Stimulated activated naive CD8-positive, alpha-beta T cell treated with anti-CD3 and anti-CD28 coated beads, Interleukin-15, amount 100 ng/mL, for 72 hours (primary cell): ENCODE data around the gene LAMA3.

Experiments used
- ATAC-seq: fragments of 150-1000 bp; cut with Tn5 transposase; 2 replicates; pipeline ENCODE4 v1.10.0; 2021; ENCODE audit warnings: mild to moderate bottlenecking, moderate library complexity
- DNase-seq, 2 donors: peaks; one replicate each; pipeline ENCODE4 v3.0.0; 2021 to 2022
- H3K27ac Mint-ChIP-seq, 2 donors: one replicate each; pipeline ENCODE4 v1.8.0; 2022; ENCODE audit warnings: mild to moderate bottlenecking in 2 of 2, mixed read lengths in 2 of 2, moderate library complexity in 2 of 2
- H3K27me3 Mint-ChIP-seq: one replicate; pipeline ENCODE4 v1.8.0; 2022; ENCODE audit warnings: mixed read lengths
- H3K4me1 Mint-ChIP-seq: one replicate; pipeline ENCODE4 v1.8.0; 2022; ENCODE audit warnings: mild to moderate bottlenecking, mixed read lengths
- H3K4me3 Mint-ChIP-seq, 2 donors: one replicate each; pipeline ENCODE4 v1.8.0; 2022; ENCODE audit warnings: mild to moderate bottlenecking in 2 of 2, mixed read lengths in 2 of 2, moderate library complexity in 1 of 2
- H3K9me3 Mint-ChIP-seq, 2 donors: one replicate each; pipeline ENCODE4 v1.8.0; 2022; ENCODE audit warnings: mixed read lengths in 2 of 2

The LAMA3 gene

DNA sequence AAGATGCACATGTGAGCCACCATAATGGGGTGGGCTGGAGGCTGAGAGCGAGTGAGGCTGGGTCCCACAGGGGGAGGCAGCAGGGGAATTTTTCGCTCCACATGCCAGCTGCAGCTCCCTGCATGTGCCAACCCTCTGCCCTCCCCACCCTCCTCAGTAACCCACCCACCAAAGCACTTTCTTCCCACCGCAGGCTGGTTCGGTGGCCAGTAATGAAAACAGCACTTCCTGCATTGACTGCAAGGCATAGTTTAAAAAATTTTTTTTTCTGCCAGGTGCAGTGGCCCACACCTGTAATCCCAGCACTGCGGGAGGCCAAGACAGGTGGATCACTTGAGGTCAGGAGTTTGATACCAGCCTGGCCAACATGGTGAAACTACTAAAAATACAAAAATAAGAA, 177.8 kb downstream of the LAMA3 start:
- peaks cover 77% of the 10 kb centered on the region for H3K4me1 Mint-ChIP-seq
- ATAC-seq (no peak), DNase-seq (no peak)
- H3K9me3 Mint-ChIP-seq = peaks cover 0 to 5% of the 10 kb centered on the region in 2 donors
- H3K27me3 Mint-ChIP-seq = no peaks in the 10 kb centered on the region
- no peak overlapping the region for H3K4me3 Mint-ChIP-seq
- H3K27ac Mint-ChIP-seq = no peak overlapping the region

DNA sequence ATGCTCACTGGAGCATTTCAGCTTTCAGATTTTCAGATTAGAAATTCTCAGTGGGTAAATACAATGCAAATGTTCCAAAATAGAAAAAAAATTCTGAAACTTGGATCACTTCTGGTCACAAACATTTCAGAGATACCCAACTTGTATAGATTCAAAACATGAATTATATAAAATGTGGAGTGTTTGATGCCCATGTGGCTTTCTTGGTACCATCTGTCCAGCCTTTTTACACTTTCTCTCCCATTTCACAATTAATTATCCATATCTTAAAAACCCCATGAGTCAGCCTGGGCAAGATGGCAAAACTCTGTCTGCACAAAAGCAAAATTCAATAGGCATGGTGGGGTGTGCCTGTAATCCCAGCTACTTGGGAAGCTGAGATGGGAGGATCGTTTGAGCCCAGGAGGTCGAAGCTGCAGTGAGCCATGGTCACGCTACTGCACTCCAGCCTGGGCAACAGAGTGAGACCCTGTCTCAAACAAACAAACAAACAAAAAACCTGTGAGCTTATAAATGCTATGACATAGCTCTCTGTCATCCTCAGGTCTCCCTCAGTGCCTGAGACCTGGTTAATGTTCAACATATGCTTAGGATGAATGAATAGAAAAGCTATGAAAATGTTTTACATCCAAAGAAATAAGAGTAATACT, 179.0 kb downstream of the LAMA3 start:
- ATAC-seq (no peak), DNase-seq (no peak)
- Mint-ChIP-seq H3K27me3 (no peaks in the 10 kb centered on the region), H3K4me1 (peaks cover 77% of the 10 kb centered on the region), H3K9me3 (peaks cover 0 to 5% of the 10 kb centered on the region in 2 donors), H3K4me3 (no peak overlapping the region), H3K27ac (no peak overlapping the region)

DNA sequence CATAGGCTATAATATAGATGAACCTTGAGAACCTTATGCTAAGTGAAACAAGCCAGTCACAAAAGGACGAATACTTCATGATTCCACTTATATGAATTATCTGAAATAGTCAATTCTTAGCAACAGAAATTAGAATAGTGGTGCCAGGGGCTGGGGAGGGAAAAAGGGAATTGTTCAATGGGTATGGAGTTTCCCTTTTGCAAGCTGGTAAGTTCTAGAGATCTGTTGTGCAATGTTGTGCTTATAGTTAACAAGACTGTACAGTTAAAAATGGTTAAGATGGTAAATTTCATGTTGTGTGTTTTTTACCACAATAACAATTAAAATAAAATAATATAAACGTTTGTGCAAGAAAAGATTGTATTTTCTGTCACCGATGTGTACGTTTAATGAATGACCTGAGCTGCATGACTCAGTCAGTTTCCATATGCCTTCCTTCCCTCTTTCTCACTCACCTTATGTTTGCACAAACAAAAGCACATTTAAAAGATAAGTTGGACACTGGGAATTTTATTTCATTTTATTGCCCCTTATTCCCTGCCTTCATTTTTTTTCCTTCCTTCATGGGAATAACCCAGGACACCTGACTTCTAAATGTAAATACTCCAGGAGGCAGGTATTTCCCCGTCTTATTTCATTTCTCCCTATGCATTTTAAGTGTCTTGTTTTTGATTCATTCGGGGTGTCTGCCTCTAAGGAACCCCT, 181.6 kb downstream of the LAMA3 start:
- DNase-seq (no peak), ATAC-seq (no peak)
- peaks cover 53% of the 10 kb centered on the region for H3K4me1 Mint-ChIP-seq
- H3K4me3 Mint-ChIP-seq = peak overlapping the region; percentile 49 to 68
- H3K9me3 Mint-ChIP-seq = no peaks in the 10 kb centered on the region
- peak overlapping the region; percentile 73 to 97 for H3K27ac Mint-ChIP-seq
- H3K27me3 Mint-ChIP-seq = no peaks in the 10 kb centered on the region

DNA sequence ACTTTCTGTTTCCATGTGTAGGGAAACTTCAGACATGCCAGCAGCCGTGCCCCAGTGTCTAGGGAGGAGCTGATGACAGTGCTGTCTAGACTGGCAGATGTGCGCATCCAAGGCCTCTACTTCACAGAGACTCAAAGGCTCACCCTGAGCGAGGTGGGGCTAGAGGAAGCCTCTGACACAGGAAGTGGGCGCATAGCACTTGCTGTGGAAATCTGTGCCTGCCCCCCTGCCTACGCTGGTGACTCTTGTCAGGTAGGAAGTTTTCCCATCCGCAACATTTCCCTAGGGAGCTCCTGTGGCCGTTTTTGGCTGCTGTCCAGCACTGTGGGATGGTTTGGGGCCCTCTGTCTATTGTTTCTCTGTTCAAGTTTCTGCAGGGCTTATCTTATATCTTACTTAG, 182.2 kb downstream of the LAMA3 start:
- peaks cover 47% of the 10 kb centered on the region for H3K4me1 Mint-ChIP-seq
- DNase-seq = peak; percentile 29 to 31
- H3K27ac Mint-ChIP-seq = peak overlapping the region; percentile 73 to 97

DNA sequence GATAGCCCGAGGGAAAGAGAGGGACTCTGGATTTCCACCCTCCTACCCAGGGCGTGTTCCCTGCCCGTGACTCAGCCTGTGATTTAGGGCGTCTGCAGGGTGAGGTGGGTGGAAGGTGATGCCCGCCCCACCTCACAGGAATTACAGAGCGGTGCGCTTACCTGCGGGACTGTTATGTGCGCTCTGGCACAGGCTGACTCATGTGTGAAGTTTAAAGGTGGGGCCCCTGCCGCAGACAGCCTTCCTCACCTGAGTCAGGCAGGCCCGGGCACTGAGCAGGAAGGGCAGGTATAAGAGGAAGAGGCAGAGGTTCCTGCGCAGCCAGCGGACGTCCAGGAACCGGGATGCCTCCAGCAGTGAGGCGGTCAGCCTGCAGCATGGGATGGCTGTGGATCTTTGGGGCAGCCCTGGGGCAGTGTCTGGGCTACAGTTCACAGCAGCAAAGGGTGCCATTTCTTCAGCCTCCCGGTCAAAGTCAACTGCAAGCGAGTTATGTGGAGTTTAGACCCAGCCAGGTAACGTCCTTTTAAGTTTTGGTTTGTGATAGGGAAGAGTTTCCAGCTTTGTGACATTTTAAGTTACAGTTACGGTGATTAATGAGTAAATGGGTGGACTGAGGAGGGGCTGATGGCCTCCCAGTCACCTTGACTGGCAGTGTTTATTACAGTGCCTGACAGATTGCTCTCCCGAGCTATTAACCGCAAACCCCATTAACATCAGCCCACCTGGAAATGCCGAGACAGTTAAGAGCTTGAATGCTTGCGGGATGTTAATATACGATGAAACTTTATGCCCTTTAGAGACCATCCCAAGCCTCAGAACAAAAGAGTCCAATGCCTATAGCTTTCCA, 183.7 kb downstream of the LAMA3 start:
- H3K27me3 Mint-ChIP-seq = no peaks in the 10 kb centered on the region
- peaks cover 35% of the 10 kb centered on the region for H3K4me1 Mint-ChIP-seq
- ATAC-seq = peak; percentile 72
- no peak for DNase-seq
- peak overlapping the region; percentile 51 to 68 for H3K4me3 Mint-ChIP-seq
- no peak overlapping the region for H3K27ac Mint-ChIP-seq
- H3K9me3 Mint-ChIP-seq = no peaks in the 10 kb centered on the region

More for the DNA sequence above, 182.2 kb downstream of the LAMA3 start:
- H3K9me3 Mint-ChIP-seq = no peaks in the 10 kb centered on the region
- no peaks in the 10 kb centered on the region for H3K27me3 Mint-ChIP-seq
- ATAC-seq = peak; percentile 91
- H3K4me3 Mint-ChIP-seq = peak overlapping the region; percentile 49 to 68

DNA sequence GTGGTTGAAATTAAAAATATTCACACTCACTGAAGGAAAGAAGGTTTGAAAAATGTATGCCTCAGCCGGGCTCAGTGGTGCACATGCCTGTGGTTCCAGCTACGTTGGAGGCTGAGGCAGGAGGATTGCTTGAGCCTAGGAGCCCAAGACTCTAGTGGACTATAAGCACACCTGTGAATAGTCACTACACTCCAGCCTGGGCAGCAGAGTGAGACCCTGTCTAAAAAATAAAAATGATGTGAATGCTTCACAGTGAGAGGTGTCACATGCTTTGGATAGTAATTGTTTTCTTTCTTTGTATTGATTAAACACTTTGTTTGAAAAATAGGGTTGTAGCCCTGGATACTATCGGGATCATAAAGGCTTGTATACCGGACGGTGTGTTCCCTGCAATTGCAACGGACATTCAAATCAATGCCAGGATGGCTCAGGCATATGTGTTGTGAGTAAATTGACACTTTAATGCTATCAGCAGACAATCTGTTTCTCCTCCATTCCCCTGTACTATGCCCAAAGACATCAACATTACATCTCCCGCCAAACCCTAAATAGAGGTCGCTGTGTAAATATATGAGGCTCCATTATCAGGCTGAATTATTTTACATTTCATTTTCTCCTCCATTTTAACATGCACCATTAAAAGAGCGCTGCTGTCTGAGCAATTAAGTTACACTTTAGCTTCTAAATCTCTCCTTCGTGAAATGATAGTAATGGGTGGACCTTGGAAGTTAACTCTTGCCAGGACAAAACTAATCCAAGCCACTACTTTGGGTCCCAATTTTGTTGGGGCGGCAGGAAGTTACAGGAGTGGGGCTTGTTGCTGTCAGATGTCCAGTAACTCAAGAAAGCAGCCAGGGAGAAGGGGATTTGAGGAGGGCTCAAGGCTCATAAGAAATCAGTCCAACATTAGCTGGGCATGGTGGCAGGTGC, 187.0 kb downstream of the LAMA3 start:
- no peaks in the 10 kb centered on the region for H3K9me3 Mint-ChIP-seq
- no peak for DNase-seq
- ATAC-seq = no peak
- no peak overlapping the region for H3K4me3 Mint-ChIP-seq
- peaks cover 8% of the 10 kb centered on the region for H3K27me3 Mint-ChIP-seq
- peak overlapping the region in 1 of 2 donors; percentile 9 for H3K27ac Mint-ChIP-seq
- peaks cover 22% of the 10 kb centered on the region for H3K4me1 Mint-ChIP-seq

DNA sequence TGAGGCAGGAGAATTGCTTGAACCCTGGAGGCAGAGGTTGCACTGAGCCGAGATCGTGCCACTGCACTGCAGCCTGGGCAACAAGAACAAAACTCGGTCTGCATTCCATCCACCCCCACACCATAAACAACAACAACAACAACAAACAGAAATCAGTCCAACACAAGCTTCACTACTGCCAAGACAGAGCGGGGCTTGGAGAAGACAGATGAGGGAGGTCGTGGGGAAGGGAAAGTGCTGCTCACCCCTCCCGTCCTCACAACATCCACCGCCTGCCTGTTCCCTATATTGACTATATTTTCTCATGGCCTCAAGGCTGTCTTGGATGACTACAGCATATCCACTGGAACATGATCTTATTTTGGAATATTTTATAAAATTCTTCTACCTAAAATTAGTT, 187.7 kb downstream of the LAMA3 start:
- Mint-ChIP-seq H3K4me1 (peaks cover 15% of the 10 kb centered on the region), H3K27me3 (peaks cover 8% of the 10 kb centered on the region), H3K4me3 (no peak overlapping the region), H3K27ac (no peak overlapping the region), H3K9me3 (no peaks in the 10 kb centered on the region)
- ATAC-seq (no peak), DNase-seq (no peak)

DNA sequence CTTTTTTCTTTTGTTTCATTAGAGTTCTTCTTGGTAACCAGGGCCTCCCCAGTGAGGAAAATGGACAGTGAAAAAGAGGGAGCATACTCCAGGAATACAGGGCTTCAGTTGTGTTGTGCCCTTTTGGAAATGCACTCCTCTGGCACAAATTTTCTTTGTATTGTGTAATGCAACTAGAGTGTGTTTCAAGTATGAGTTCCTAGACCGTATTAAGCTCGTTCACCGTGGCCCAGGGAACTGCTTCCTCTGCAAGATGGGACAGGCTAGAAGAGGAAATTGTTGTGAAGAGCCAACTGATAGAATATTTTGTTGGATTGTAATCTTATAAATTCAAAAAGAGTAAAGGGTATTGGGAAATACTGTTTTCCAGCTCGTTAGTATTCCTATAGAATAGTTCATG, 188.1 kb downstream of the LAMA3 start:
- Mint-ChIP-seq H3K4me1 (peaks cover 10% of the 10 kb centered on the region), H3K27ac (no peak overlapping the region), H3K4me3 (no peak overlapping the region), H3K9me3 (no peaks in the 10 kb centered on the region), H3K27me3 (peaks cover 8% of the 10 kb centered on the region)
- ATAC-seq = no peak
- DNase-seq = no peak

DNA sequence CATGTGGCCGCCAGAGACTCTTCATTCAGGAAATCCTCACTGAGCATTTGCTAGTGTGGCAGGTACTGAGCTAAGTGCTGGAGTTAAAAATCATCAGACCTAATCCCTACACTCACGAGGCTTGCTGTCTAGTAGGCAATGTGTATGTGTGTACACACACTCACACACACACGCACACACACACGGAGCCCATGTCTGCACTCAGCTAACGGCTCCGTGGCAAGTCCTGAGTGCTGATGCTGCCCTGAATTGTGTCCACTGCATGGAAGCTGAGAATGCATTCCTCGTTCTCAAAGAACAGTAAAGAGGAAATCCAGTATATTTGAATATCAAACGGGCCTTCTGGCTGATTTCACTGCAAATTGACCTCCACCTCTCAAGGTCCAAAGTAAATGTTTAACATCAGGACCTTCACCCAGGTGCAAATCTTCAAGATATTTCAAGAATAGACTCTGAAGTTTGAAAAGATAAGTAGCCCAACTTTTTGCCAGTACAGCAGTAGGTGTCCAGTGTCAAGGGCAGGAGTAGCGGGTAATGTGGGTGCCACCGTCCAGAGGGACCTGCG, 189.2 kb downstream of the LAMA3 start:
- H3K9me3 Mint-ChIP-seq = no peaks in the 10 kb centered on the region
- no peak overlapping the region for H3K27ac Mint-ChIP-seq
- H3K4me3 Mint-ChIP-seq = no peak overlapping the region
- no peak for DNase-seq
- no peak for ATAC-seq
- peaks cover 8% of the 10 kb centered on the region for H3K4me1 Mint-ChIP-seq
- peaks cover 8% of the 10 kb centered on the region for H3K27me3 Mint-ChIP-seq

DNA sequence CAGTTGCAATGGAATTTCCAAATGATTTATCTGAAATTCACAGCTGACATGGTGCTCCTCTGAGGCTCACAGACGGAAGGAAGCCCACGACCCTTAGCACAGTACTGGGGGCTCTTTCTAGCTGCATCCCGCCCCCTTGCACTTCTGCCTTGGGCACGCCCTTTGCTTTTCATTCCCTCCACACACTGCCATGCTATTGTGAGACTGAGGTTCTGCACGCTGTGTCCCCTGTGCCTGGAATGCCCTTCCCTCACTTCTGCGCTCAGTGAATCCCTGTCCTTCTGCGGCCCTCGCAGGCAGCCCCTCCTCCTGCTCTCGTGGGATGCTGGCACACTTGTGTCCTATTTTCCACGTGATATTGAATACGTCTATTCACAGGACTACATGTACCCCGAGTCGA, 189.9 kb downstream of the LAMA3 start:
- H3K4me1 Mint-ChIP-seq = peaks cover 14% of the 10 kb centered on the region
- no peak overlapping the region for H3K4me3 Mint-ChIP-seq
- DNase-seq (no peak), ATAC-seq (no peak)
- peaks cover 8% of the 10 kb centered on the region for H3K27me3 Mint-ChIP-seq
- no peaks in the 10 kb centered on the region for H3K9me3 Mint-ChIP-seq
- no peak overlapping the region for H3K27ac Mint-ChIP-seq

DNA sequence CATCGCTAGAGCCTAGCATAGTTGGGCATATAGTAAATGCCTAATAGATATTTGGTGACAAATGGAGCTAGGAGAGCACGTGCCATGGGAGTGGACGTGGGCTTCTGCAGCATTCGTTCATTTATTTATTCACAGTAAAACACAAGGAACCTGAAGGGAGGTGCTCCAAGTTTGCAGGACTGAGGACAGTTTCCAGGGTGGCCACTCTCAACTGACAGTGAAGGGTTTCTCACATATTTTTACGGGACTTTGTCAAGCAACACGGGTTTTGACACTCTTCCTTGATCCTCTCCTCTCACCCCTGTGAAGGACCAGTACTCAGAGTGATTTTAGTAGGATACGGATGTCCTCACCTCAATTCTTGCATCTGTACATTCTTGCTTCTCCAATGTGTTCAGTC, 190.3 kb downstream of the LAMA3 start:
- no peak overlapping the region for H3K27ac Mint-ChIP-seq
- DNase-seq (no peak), ATAC-seq (no peak)

DNA sequence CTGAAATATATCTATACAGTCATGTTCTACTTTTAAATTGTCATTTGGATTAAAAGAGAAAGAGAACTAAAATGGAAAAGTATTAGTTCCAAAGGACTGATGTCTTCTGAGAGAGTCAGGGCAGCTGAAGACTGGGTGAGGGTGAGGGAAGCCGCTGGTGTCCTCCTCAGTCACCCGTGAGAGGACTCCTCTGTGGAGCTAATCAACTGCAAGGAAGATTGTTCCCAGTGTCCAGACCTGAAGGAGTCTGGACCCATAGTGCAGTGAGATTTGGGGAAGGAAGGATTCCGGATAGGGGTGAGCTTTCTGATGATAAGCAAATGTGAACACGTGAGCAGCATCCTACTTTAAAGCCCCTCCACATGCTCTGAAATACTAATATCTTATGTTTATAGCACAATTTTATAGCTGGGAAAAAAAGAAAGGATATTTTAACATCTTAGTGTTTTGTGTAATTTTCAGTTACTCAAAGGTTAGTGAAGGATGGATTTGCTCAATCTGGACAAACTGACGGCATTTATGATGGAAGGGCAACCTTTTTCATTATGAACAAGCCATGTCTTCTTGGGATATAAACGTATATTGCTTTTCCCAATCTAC, 190.8 kb downstream of the LAMA3 start:
- no peak overlapping the region for H3K27ac Mint-ChIP-seq
- peaks cover 23% of the 10 kb centered on the region for H3K4me1 Mint-ChIP-seq
- H3K27me3 Mint-ChIP-seq = peaks cover 8% of the 10 kb centered on the region
- no peaks in the 10 kb centered on the region for H3K9me3 Mint-ChIP-seq
- DNase-seq (no peak), ATAC-seq (no peak)
- H3K4me3 Mint-ChIP-seq = no peak overlapping the region

More for the DNA sequence above, 190.3 kb downstream of the LAMA3 start:
- Mint-ChIP-seq H3K4me3 (no peak overlapping the region), H3K9me3 (no peaks in the 10 kb centered on the region), H3K4me1 (peaks cover 18% of the 10 kb centered on the region), H3K27me3 (peaks cover 8% of the 10 kb centered on the region)

DNA sequence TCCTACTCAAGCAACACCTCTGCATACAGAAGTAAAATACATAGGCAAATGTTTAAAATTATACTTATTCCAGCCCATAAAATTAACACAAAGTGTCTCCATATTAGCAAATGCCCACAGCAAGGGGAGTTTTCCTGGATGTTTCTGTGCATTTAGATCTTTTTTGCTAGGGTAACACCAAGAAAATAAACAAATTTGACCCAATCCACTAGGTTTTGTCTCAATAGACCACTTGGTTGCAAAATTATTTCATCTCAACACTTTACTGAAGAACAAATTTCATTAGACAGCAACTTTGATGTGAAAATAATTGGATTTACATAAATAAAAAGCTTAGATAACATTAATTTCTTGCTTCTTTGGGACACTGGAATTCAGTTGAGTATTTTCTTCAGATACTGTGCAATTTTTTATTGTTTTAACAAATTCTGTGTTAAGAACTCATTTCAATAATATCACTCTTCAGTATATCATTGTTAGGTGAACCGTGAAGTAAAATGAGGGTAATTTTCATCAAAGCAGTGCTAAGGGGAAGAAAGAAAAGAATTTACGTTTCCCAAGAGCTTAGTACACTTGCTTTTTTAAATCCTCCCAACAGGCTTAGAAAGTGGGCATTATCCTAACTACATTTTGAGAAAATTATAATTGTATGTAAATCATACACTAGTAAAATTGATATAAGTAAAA, 191.8 kb downstream of the LAMA3 start:
- peaks cover 8% of the 10 kb centered on the region for H3K27me3 Mint-ChIP-seq
- H3K4me1 Mint-ChIP-seq = peaks cover 34% of the 10 kb centered on the region
- H3K27ac Mint-ChIP-seq = no peak overlapping the region
- ATAC-seq = no peak
- H3K4me3 Mint-ChIP-seq = no peak overlapping the region
- DNase-seq = no peak
- H3K9me3 Mint-ChIP-seq = no peaks in the 10 kb centered on the region

DNA sequence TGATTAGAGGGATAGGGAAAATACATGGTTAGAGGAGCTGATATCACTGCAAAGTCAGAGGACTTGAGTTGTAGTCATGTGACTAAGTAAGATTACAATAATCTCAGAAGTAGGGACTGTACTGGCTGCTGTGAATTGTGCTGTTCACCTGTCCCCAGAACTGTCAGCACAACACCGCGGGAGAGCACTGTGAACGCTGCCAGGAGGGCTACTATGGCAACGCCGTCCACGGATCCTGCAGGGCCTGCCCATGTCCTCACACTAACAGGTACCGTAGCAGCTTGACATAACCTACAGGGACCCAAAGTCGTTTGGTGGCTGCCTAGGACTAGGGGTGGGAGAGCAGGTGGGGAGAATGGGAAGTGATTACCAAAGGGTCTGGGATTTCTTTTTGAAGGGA, 192.5 kb downstream of the LAMA3 start:
- no peak for ATAC-seq
- Mint-ChIP-seq H3K4me1 (peaks cover 34% of the 10 kb centered on the region), H3K4me3 (no peak overlapping the region), H3K27me3 (peaks cover 8% of the 10 kb centered on the region), H3K27ac (peak overlapping the region in 1 of 2 donors; percentile 35), H3K9me3 (no peaks in the 10 kb centered on the region)
- DNase-seq = no peak
